Effector CD4-positive, alpha-beta T cell (primary cell): ENCODE results near the gene UBL4A.

ENCODE experiments used
- DNase-seq: peaks from one replicate; pipeline ENCODE4 v3.0.0-alpha.2; 2020

Gene UBL4A

DNA sequence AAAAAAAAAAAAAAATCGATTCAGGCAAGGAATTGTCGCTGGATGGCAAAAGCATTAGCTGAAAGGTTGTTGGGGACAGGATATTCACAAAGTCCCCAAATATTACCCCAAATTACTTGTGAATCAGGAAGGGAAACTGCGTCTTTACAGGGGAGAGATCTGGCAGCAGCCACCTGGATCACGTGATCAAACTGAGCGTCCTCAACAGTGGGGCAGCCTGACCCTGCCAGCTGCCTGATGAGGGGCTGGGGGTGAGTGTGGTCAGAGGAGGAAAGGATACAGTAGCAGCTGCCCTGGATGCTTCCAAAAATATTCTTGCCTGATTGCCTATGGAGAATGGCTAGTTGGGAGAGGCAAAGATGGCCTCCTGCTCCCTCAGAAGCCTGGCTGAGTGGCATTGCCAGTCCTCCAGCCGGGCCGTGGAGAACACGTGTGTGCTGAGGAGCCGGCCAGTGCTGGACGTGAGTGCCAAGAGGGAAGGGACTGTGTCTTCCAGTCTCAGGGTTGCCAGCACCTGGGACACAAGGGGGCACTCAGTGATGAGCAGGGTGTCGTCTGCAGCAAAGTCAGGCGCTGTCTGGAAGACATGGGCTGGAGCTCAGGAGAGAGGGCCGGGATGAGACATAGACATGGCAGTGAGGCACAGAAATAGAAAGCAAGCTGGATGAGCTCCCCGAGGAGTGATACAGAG lies 4.4 kb downstream of the UBL4A start:
- no peak for DNase-seq

DNA sequence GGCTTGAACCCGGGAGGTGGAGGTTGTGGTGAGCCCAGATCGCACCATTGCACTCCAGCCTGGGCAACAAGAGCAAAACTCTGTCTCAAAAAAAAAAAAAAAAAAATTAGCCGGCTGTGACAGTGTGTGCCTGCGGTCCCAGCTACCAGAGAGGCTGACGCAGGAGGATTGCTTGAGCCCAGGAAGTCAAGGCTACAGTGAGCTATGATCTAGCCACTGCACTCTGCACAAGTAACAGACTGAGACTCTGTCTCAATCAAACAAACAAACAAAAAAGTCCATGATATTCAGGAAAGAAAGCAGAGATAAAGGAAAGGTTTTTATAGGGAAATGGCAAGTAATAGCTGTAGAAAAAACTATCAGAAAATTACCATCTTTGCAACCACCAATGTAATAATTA lies 5.2 kb downstream of the UBL4A start:
- DNase-seq, result no peak

DNA sequence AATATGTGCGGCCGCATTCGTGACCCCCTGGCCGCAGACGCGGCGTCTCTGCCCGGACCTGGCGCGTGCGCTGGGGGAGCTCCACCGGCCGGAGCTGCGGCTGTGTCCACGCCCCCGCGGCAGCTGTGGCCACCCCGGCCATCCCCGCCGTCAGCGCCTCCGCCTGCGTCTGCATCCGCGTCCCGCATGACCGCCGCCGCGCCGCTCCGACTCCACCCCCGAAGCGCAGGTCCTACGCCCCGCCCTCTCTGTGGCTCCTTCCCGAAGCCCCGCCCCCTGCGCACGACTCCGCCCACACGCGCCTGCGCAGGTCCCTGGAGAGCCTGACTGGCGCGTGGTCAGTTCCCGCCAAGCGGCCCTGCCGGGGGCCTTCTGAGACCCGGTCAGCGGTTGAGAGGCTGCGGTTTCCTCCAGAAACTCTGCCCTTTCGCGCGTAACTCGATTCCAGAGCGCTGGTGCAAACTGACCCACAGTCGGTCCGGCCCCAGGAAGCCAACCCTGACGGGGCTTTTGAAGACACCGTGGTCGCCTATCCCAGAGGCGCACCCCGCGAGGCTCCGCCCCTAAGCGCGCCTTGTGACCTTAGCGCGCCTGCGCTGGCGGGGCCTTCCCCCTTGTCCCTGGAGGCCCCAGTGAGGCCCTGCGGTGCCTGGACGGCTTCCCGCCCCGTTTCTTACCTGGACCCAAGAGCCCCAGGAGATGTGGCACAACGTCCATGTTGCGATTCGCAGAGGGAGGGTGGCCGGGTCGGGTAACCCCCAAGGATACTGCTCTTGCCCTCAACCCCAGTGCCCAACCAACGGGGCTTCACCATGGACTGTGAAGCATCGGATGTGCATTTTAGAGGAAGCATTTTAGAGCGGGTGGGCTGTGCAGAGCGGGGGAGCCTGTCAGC lies 7.4 kb downstream of the UBL4A start, which contains the start of gene LAGE3:
Gene LAGE3, minus strand, starts transcription at position 554 of the 895 bp plus-strand sequence. Its CDS starts 366 bp downstream, at position 188.
- DNase-seq, result peak; percentile 88

DNA sequence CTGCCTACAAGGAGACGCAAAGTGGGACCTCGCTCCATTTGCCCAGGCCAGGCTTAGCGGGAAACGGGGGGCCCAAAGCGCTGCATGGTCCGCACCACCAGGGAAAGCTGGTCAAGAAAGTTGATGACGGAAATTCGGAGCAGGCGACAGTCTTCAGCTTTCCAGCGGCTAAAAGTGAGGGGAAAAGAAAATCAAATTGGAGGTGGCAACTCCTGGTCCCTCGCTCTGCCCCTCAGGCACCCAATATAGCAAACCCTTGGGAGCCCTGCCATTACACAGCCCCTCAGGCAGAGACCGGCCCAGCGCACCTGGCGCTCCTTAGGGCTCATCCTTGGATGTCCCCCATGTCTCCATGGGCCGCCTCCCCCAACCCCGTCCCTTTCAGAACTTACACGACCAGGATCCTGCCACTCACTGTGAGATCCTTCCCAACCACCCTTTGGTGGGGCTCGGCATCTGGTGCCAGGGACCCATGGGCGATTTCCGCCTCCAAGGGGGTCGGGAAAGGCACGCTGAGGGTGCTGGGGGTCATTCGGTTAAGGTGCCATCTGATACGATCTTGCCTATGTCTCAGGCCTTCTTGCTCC lies 8.4 kb downstream of the UBL4A start:
- no peak for DNase-seq

DNA sequence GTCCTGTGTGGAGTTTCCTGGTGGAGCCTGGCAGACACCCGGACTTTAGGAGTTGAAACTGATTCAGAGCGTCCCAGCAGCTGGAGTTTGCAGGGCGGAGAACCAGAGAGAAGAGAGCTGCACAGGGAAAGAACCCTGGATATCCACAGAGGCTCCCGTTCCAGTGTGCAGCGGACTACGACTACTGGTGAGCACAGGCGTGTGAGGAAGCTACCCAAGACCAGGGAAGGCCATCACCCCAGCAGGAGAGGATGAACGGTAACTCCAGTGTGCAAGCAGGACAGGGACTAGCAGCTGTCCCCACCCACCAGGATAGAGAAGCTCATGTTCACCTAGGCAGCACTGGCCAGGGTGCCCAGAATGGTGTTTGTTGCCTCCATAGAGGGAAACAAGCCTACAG lies 9.6 kb downstream of the UBL4A start:
- DNase-seq, result no peak

DNA sequence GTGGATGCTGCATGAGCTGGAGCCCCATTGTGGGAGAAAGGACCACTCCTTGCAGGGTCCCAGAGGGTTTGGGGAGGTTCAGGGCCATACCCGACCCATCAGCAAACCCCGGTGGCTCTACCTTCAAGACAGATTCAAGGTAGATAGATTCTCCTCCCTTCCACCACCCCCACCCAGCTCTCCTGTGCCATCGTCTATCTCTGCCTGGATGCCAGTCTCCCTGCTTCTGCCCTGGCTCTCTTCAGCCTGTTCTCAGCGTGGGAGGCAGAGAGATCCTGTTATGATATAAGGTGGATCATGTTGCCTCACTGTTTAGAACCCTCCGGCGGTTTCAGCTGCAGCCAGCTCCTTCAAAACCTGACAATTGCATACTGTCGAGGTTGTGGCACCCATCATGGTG lies 12.7 kb downstream of the UBL4A start:
- no peak for DNase-seq

DNA sequence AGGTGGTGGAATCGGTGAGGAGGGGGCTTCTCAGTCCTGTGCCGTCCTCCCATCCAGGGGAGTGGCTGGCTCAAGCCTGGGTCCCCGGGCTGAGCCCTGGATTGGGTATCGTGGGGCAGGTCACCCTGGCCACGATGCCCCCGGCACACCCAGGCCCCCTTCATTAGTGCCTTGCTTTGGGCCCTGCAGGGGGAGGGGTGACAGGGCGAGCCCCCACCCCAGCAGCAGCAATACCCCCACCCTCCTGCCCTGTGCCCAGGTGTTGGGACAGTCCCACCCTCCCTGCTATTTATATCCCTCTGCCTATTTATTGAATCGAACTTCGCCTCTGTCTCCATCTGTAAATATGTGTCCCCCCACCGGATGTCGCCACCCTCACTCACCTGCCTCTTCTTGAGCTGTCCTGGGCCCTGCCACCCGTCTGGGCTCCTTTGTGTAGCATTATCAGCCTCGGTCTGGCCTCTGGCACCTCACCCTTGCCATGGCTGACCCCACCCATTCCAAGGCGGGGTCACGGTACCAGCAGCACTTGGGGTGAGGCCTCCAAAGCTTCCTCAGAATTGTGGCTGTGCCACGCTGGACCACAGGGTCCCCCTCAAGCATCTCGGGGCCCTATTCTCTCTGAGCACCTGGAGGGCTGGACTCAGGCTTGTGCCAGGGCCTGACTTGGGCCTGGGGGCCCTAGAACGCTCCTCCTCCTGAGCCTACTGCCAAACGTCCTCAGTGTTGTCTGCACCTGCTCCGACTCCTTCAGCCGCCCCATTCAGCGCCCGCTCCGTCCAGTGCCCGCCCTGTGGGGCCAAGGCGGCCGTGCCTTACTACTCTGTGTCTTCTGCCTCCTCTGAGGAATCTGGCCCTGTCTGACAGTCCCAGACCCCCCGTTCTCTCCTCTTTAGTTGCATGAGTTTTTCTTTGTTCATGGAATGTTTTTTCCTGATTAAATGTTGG lies 13.5 kb downstream of the UBL4A start:
- DNase-seq, result no peak

DNA sequence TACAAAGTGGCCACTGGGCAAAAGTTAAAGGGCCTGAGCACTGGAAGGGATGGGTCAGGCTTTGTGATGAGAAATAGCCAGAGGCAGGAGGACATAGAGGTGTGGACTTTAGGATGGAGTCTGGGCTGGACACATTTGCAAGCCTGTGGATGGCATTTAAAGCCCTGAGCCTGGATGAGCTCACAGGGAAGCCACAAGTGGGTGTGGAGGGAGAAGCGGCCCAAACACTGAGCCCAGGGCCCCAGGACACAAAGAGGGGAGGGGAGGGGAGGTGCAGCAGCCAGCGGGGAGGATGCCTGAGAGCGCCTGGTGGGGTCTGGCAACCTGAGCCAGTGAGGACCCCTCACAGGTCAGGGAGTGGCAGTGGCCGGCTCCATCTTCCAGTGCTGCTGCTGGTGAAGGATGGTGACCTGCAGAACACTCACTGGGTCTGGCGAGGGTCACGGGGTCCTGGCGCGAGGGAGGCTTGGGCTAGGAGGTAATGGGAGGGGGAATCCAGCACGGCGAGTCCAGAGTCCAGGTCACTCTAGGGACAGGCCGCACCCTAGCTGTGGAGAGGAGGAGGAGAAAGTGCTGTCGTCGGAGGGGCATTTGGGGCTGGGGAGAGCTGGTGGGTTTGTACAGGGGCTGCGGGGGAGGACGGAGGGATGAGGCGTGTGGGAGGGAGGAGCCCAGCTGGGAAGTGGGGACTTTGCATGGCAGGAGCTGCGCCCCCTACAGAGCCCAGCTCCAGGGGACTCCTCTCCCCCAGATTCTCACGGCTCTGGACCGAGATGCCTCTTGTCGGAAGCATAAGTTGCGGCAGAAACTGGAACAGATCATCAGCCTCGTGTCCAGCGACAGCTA lies 14.4 kb downstream of the UBL4A start:
- no peak for DNase-seq

DNA sequence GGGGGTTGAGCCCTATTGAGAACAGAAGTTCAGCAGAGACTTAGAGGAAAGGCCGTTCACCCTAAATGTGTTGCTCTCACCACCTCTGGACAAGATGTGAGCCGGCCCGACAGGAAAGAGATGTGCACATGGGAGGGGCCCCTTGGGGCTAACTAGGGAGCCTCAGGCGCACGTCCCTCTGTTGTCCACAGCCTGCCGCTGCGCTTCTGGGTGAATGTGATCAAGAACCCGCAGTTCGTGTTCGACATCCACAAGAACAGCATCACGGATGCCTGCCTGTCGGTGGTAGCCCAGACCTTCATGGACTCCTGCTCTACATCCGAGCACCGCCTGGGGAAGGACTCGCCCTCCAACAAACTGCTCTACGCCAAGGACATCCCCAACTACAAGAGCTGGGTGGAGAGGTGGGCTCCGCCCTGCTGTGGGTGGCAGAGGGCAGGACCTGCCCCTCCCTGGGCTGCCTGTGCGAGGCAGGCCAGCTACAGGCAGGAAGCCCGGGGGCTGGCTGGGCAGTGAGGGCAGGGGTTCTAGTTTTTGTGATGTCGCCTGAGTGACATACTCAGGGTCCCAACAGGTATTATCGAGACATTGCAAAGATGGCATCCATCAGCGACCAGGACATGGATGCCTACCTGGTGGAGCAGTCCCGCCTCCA lies 15.4 kb downstream of the UBL4A start:
- DNase-seq, result no peak

DNA sequence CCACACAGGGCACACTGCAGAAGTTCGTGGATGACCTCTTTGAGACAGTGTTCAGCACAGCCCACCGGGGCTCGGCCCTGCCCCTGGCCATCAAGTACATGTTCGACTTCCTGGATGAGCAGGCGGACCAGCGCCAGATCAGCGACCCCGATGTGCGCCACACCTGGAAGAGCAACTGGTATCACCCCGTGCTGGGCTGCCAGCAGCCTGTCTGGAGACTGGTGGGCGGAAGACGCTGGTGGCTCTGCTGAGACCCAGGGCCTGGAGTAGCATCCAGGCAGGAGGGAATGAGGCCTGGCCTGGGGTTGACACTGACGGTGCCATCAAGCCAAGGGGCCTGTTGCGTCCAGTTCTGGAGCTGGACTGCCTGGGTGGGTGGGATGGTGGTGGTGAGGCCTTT lies 16.0 kb downstream of the UBL4A start:
- DNase-seq, result no peak

DNA sequence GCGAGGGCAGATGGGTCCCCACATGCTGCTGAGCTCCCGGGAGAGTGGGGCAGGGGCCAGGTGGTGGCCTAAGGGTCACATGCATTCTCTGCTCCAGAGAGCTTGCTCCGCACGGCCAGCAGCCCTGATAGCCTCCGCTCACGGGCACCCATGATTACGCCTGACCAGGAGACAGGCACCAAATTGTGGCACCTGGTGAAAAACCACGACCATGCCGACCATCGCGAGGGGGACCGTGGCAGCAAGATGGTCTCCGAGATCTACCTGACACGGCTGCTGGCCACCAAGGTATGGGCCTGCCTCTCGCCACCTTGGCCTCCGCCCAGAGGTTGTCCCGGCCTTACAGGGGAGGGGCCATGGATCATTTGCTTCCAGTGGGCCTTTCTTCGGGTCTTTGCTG lies 16.5 kb downstream of the UBL4A start:
- no peak for DNase-seq

DNA sequence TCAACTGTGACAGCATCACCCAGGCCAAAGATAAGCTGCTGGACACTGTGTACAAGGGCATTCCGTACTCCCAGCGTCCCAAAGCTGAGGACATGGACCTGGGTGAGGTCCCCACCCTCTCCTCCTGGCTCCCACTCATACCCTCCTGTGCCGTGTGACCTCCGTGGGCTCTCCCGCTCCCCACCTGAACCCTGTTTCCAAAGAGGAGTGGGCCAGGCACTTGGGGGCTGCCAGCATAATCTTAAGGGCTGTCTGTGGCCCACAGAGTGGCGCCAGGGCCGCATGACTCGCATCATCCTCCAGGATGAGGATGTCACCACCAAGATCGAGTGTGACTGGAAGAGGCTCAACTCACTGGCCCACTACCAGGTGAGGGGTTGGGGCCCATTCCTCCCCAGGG lies 17.3 kb downstream of the UBL4A start:
- DNase-seq, result no peak

DNA sequence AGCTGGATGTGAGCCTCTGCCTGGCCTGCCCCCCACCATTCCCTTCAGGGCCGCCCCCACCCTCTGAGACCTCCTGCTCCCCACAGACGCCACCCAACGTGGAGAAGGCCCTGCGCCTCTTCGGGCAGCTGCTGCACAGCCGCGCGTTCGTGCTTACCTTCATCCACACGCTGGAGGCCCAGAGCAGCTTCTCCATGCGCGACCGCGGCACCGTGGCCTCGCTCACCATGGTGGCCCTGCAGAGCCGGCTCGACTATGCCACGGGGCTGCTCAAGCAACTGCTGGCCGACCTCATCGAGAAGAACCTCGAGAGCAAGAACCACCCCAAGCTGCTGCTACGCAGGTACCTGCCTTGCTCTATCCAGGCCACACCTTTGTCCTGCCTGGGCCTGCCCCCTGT lies 18.2 kb downstream of the UBL4A start:
- no peak for DNase-seq

DNA sequence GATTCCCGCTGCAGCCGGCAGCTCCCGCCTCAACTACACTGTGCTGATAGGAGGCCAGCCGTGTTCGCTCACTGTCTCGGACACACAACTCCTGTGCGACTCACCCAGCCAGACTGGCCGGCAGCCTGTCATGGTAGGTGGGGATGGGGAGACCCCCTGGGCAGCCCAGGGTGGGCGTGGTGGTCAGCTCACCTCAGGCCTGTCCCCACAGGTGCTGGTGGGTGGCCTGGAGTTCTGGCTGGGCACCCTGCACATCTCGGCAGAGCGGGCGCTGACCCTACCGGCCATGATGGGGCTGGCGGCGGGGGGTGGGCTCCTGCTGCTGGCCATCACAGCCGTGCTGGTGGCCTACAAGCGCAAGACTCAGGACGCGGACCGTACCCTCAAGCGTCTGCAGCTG lies 18.9 kb downstream of the UBL4A start:
- DNase-seq, result no peak

DNA sequence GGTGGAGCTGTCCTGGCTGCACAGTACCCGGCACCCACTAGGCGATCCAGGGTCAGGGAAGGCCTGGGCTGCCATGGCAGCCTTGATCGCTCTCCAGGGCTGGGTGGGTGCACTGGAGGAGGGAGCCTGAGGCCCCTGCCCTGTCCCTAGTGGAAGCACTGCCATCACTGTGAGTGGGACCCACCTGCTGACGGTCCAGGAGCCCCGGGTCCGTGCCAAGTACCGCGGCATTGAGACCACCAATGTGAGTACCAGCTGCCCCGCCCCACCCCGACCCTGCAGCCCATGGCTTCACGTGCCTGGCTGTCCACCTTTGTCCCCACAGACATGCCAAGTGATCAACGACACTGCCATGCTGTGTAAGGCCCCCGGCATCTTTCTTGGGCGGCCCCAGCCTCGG lies 19.5 kb downstream of the UBL4A start:
- no peak for DNase-seq

DNA sequence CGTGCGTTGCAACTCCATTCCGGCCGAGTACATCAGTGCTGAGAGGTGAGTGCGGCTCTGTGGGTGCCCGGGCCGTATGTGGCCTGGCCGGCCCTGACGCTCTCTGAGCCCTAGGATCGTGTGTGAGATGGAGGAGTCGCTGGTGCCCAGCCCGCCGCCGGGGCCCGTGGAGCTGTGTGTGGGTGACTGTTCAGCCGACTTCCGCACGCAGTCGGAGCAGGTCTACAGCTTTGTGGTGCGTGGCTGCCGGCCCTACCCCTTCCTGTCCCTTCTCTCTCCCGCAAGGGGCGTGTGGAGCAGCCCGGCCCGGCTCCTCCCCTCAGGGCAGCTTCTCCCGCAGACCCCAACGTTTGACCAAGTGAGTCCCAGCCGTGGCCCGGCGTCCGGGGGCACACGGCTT lies 20.4 kb downstream of the UBL4A start:
- no peak for DNase-seq

DNA sequence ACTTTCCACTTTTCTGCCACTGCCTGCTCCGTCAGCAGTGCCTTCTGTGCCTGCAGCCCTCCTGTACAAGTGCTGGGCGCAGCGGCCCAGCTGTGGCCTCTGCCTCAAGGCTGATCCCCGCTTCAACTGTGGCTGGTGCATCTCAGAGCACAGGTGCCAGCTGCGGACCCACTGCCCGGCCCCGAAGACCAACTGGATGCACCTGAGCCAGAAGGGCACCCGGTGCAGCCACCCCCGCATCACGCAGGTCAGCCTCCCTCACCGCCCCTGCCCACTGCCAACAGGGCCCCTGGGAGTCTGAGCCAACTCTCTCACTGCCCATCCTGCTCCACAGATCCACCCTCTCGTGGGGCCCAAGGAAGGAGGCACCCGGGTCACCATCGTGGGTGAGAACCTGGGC lies 20.8 kb downstream of the UBL4A start:
- DNase-seq, result no peak

DNA sequence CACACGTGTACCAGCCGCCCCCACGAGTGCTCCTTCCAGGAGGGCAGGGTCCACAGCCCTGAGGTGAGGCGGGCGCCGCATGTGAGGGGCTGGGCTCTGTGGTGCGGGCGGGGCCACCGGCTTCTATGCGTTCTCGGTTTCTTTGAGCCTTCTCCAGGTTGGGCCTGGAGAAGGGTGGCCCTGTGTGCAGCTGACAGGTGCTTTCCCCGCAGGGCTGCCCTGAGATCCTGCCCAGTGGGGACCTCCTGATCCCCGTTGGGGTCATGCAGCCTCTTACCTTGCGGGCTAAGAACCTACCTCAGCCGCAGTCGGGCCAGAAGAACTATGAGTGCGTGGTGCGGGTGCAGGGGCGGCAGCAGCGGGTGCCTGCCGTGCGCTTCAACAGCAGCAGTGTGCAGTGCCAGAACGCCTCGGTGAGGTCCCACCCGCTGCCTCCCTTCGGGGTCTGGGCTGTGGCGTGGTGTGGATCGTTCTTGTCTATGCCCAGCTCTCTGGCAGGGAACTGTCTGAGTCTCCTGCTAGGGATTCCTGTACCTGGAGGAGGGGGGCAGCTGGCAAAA lies 21.5 kb downstream of the UBL4A start:
- DNase-seq, result no peak

DNA sequence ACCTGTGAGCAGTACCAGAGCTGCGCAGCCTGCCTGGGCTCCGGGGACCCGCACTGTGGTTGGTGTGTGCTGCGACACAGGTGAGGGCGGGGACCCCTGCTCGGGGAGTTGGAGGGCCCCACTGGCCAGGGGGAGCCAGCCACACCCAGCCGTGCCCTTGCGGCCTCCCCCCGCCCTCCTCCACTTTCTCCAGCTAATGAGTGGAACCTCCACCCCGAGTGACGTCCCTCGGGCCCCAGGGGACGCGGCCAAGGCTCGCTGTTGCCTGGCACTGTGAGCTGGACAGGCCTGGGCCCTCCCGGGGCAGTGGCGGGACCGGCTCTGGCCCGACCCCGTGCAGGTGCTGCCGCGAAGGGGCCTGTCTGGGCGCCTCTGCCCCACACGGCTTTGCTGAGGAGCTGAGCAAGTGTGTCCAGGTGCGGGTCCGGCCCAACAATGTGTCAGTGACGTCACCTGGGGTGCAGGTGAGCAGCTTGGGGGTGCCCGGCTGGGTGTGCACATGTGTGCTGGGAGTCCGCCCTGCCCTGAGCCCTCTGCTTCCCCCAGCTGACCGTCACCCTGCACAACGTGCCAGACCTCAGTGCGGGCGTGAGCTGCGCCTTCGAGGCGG lies 22.7 kb downstream of the UBL4A start:
- DNase-seq, result no peak

DNA sequence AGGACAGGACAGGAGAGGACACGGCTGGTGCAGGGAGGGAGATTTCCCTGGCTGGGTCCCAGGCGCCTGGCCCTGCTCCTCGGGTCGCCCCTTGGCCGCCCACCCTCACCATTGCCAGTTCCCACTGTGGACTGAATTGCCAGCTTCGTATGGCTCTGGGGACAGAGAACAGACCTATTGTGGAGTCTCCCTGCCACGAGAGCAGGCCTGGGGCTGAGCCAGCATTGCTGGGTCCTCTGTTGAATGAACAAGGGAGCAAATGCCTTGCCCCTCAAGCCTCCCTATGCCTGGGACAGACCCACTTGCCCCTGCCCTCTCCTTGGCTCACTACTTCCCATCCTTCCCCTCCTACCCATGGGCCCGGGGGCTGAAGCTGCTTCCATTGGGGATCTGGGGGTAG lies 24.0 kb downstream of the UBL4A start:
- no peak for DNase-seq
